Measurements from ENCODE around the gene LRRC63. TPM values are rescaled to one million over a fixed set of nuclear protein-coding genes. Genes with fewer than 3 reads are reported as not detected.

LRRC63 gene
- total RNA-seq, 1 donor from 2014 or later, result not detected

DNA sequence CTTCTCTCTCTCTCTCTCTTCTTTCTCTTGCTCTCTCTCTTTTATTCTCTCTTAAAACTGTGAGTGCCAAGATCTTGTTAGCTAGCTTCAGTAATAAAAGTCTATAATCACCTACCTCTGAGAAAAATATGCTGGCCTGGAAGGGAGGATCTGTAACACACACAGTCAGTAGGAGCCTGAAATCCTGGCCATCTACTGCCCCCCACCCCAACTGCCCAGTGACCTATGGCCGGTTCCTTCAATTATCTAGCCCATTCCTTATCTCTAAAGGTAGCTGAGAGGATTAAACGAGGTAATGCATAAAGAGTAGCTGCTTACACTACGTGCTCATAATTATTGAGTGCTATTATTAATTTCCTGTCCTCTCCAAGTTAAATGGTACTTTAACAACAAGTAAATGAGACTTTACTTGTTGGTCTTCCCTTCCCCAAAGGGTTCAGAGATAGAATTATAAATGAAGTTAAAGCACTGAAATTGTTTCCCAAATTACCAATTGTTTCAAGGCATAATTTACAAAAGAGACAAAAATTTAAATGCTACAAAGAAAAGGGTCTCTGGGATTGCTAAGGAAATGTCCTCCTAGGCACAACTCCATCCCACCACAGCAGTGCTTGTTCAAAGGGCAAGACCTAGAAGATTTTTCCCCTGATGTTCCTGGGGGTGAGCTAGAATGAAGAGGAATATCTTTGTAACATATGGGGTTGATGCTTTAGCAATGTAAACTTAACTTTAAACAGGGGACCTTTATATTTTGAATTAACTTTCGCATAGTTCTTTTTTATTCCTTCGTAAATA lies 31.6 kb upstream of the LRRC63 start:
- DNase-seq, result no peak
- Mint-ChIP-seq H3K36me3 (ENCODE audit: unreplicated experiment) (no peaks in the 10 kb centered on the region), H3K9me3 (ENCODE audit: unreplicated experiment) (peaks cover 4% of the 10 kb centered on the region), H3K27ac (ENCODE audit: unreplicated experiment) (no peak overlapping the region), H3K4me1 (ENCODE audit: low read depth, unreplicated experiment) (peaks cover 8% of the 10 kb centered on the region), H3K4me3 (ENCODE audit: unreplicated experiment) (no peak overlapping the region), H3K27me3 (ENCODE audit: unreplicated experiment) (no peaks in the 10 kb centered on the region)
- no peak for TF ChIP-seq CTCF (IDR thresholded peaks at IDR 0.05; ENCODE audit: partially characterized antibody, unreplicated experiment)

DNA sequence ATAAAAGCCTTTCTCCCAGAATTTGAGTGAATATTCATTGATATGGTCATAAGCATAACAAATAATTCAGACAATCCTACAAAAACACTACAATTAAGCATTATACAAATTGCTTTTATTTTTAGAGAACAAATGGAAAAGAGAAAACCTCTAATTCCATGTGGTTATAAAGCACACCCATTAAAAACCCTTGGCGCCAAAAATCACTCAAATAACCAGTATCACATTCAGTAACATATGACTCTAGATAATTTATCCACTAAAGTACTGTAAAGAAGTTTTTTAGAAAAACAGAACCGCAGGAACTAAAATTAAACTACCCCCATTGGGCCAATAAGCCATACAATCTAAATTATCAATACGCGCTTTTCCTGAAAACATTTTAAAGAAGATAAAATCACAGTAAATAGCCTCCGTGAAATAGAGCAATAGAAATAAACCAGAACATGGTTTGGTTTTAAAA lies 30.3 kb upstream of the LRRC63 start:
- DNase-seq, result no peak

DNA sequence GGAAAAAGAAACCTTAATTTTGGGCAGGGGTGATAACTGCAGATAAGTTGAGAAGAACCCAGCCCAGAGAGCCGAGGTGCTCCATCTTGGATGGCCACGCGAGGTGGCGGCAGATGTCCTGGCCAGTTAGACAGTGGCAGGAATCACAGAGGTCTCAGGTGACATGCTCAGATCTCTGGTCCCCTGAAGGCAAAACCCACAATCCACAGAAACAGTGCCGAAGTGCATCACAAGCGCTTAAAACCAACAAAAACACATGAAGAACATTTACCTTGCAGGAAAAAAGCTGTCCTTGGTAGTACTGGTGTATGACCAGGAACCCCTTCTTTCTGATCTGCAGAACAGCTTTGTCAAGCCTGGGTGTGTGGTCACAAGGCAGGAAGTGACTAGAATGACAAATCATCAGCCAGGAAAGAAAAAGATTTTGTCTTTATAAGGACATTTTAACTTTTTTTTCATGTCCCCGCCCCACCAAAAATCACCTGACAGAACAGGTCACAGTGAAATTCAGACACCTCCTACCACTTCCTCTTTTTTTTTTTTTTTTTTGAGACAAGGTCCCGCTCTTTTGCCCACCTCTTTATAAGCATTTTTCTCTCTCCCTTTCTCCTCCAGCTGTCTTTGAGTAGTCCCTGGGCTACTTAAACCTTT lies 29.8 kb upstream of the LRRC63 start, which contains the start of gene LCP1:
LCP1 (minus strand) TSS at position 338 of the 651 bp plus-strand sequence. CDS start 22,515 bp downstream, outside the sequence.
- Mint-ChIP-seq H3K4me1 (ENCODE audit: low read depth, unreplicated experiment) (peaks cover 2% of the 10 kb centered on the region), H3K27me3 (ENCODE audit: unreplicated experiment) (no peaks in the 10 kb centered on the region), H3K9me3 (ENCODE audit: unreplicated experiment) (no peaks in the 10 kb centered on the region), H3K4me3 (ENCODE audit: unreplicated experiment) (no peak within 1 kb of the TSS), H3K36me3 (ENCODE audit: unreplicated experiment) (no peaks in the 10 kb centered on the region), H3K27ac (ENCODE audit: unreplicated experiment) (no peak within 1 kb of the TSS)
- no peak for DNase-seq
- no peak for TF ChIP-seq CTCF (IDR thresholded peaks at IDR 0.05; ENCODE audit: partially characterized antibody, unreplicated experiment)

More for the DNA sequence above, 30.3 kb upstream of the LRRC63 start:
- Mint-ChIP-seq H3K36me3 (ENCODE audit: unreplicated experiment) (no peaks in the 10 kb centered on the region), H3K9me3 (ENCODE audit: unreplicated experiment) (peaks cover 4% of the 10 kb centered on the region), H3K4me3 (ENCODE audit: unreplicated experiment) (no peak overlapping the region), H3K4me1 (ENCODE audit: low read depth, unreplicated experiment) (peaks cover 7% of the 10 kb centered on the region), H3K27me3 (ENCODE audit: unreplicated experiment) (no peaks in the 10 kb centered on the region), H3K27ac (ENCODE audit: unreplicated experiment) (no peak overlapping the region)
- no peak for TF ChIP-seq CTCF (IDR thresholded peaks at IDR 0.05; ENCODE audit: partially characterized antibody, unreplicated experiment)

- no peaks in the 10 kb centered on the region for H3K36me3 Mint-ChIP-seq (ENCODE audit: unreplicated experiment)
- DNase-seq, result no peak
- H3K4me1 Mint-ChIP-seq (ENCODE audit: low read depth, unreplicated experiment), result peaks cover 2% of the 10 kb centered on the region
- no peak for TF ChIP-seq CTCF (IDR thresholded peaks at IDR 0.05; ENCODE audit: partially characterized antibody, unreplicated experiment)
- no peaks in the 10 kb centered on the region for H3K27me3 Mint-ChIP-seq (ENCODE audit: unreplicated experiment)
- no peaks in the 10 kb centered on the region for H3K9me3 Mint-ChIP-seq (ENCODE audit: unreplicated experiment)
- H3K27ac Mint-ChIP-seq (ENCODE audit: unreplicated experiment), result no peak overlapping the region
- no peak overlapping the region for H3K4me3 Mint-ChIP-seq (ENCODE audit: unreplicated experiment)
Measured at GRCh38 chr13:46182491-46182877, 29.2 kb upstream of the LRRC63 start.
